SK-N-SH (cell line): ENCODE results near the gene PLEKHH1. TPM values are rescaled to one million over a fixed set of nuclear protein-coding genes. Genes with fewer than 3 reads are reported as not detected.
"Not testable (repeated sequence)": the region's sequence is repeated elsewhere in the genome, so short reads cannot be mapped to it uniquely, and the experiment has no call there.

Experiments
- CTCF ChIA-PET: fragments of 300-600, 350-600 bp; formaldehyde crosslinking; extraction: SDS; loops from one replicate; lab custom pipeline; 2021; lab: Yijun Ruan, JAX
- POLR2A ChIA-PET: fragments of 350-600 bp; sonication (Branson Sonifier 250); formaldehyde crosslinking; extraction: SDS; loops from one replicate; lab custom pipeline; 2020; ENCODE audit warnings: antibody characterized with exemption, inconsistent platforms; lab: Yijun Ruan, JAX
- DNase-seq: peaks from one replicate; pipeline ENCODE4 v3.0.0; 2012
- H2AFZ ChIP-seq: fragments of 200-600 bp; sonication (generic); 2 replicates; pipeline ENCODE4 v1.8.1; 2016; ENCODE audit warnings: antibody characterized with exemption, mild to moderate bottlenecking, low read depth
- H3F3A ChIP-seq: fragments of 200-600 bp; sonication (generic); replicated peaks from 2 replicates; pipeline ENCODE3; 2016; ENCODE audit warnings: antibody characterized with exemption, mild to moderate bottlenecking; ENCODE audit not compliant: insufficient read depth
- H3K27ac ChIP-seq, 2 experiments: fragments of 200-500 bp in 1 of 2; fragments of 200-600 bp in 1 of 2; sonication (Bioruptor generic) in 1 of 2; sonication (generic), shearing (Covaris generic) in 1 of 2; 2 replicates each; pipeline versions ENCODE4 v1.5.1 to v1.6.1; 2014 to 2016; ENCODE audit warnings: low read depth in 2 of 2, inconsistent platforms in 1 of 2, low read length in 1 of 2, mild to moderate bottlenecking in 1 of 2, mixed read lengths in 1 of 2
- H3K27me3 ChIP-seq: fragments of 200-600 bp; sonication (generic), shearing (Covaris generic); 2 replicates; pipeline ENCODE4 v1.6.1; 2016; ENCODE audit warnings: mixed run types; ENCODE audit not compliant: insufficient read depth
- H3K36me3 ChIP-seq, 2 experiments: fragments of 200-500 bp in 1 of 2; fragments of 200-600 bp in 1 of 2; sonication (Bioruptor generic) in 1 of 2; sonication (generic) in 1 of 2; replicated peaks in 1 of 2; 2 replicates each; pipeline versions ENCODE3 to v1.5.1; 2014 to 2016; ENCODE audit warnings: low read length in 1 of 2, mild to moderate bottlenecking in 1 of 2; ENCODE audit not compliant: insufficient read depth in 2 of 2, control insufficient read depth in 1 of 2
- H3K4me1 ChIP-seq, 2 experiments: fragments of 200-500 bp in 1 of 2; fragments of 200-600 bp in 1 of 2; sonication (Bioruptor generic) in 1 of 2; sonication (generic), shearing (Covaris generic) in 1 of 2; 2 replicates each; pipeline versions ENCODE4 v1.5.1 to v1.6.1; 2014 to 2016; ENCODE audit warnings: low read depth in 1 of 2, low read length in 1 of 2, mixed run types in 1 of 2; ENCODE audit not compliant: insufficient read depth in 2 of 2, control insufficient read depth in 1 of 2
- H3K4me2 ChIP-seq: fragments of 200-600 bp; sonication (generic), shearing (Covaris generic); 2 replicates; pipeline ENCODE4 v1.6.1; 2017; ENCODE audit warnings: mixed run types
- H3K4me3 ChIP-seq, 2 experiments: fragments of 200-500 bp in 1 of 2; fragments of 200-600 bp in 1 of 2; sonication (Bioruptor generic) in 1 of 2; sonication (generic), shearing (Covaris generic) in 1 of 2; 2 replicates each; pipeline versions ENCODE4 v1.5.1 to v1.8.1; 2014 to 2016; ENCODE audit warnings: low read depth in 2 of 2, inconsistent platforms in 1 of 2, low read length in 1 of 2, mild to moderate bottlenecking in 1 of 2, mixed read lengths in 1 of 2, moderate library complexity in 1 of 2
- H3K79me2 ChIP-seq: fragments of 200-600 bp; sonication (generic); 2 replicates; pipeline ENCODE4 v1.8.1; 2017; ENCODE audit warnings: mild to moderate bottlenecking; ENCODE audit not compliant: insufficient read depth
- H3K9ac ChIP-seq: fragments of 200-600 bp; sonication (generic); 2 replicates; pipeline ENCODE4 v1.6.1; 2017; ENCODE audit warnings: mixed run types
- H3K9me2 ChIP-seq: fragments of 200-600 bp; sonication (generic); 2 replicates; pipeline ENCODE4 v1.6.1; 2017; ENCODE audit warnings: mixed run types
- H3K9me3 ChIP-seq: fragments of 200-600 bp; sonication (generic); 2 replicates; pipeline ENCODE4 v1.6.1; 2017; ENCODE audit warnings: mixed run types, mild to moderate bottlenecking, moderate library complexity
- H4K20me1 ChIP-seq: fragments of 200-600 bp; sonication (generic); 2 replicates; pipeline ENCODE4 v1.6.1; 2017; ENCODE audit warnings: mild to moderate bottlenecking, mixed run types; ENCODE audit not compliant: insufficient read depth
- FOXJ3 ChIP-seq: sonication (generic); formaldehyde crosslinking; IDR thresholded peaks from 2 replicates; pipeline ENCODE4 v1.5.1; 2020; ENCODE audit warnings: mild to moderate bottlenecking, missing genetic modification reagents
- FOXM1 ChIP-seq: IDR thresholded peaks from 2 replicates; pipeline ENCODE4 v1.4.0; 2012; ENCODE audit warnings: low read depth, mild to moderate bottlenecking
- GABPA ChIP-seq: IDR thresholded peaks from 2 replicates; pipeline ENCODE4 v1.4.0; 2012; ENCODE audit warnings: low read depth, mild to moderate bottlenecking
- IRF3 ChIP-seq: fragments of 150-350 bp; IDR thresholded peaks from 2 replicates; pipeline ENCODE4 v1.6.1; 2016; ENCODE audit warnings: mild to moderate bottlenecking, low read depth, low read length
- MAX ChIP-seq: IDR thresholded peaks from 2 replicates; pipeline ENCODE4 v1.4.0; 2012; ENCODE audit warnings: low read depth
- NFIC ChIP-seq: IDR thresholded peaks from 2 replicates; pipeline ENCODE4 v1.4.0; 2012; ENCODE audit warnings: borderline replicate concordance
- RAD21 ChIP-seq: IDR thresholded peaks from 2 replicates; pipeline ENCODE4 v1.6.1; 2012; ENCODE audit warnings: mild to moderate bottlenecking, low read length
- REST ChIP-seq: IDR thresholded peaks from 2 replicates; pipeline ENCODE4 v1.6.1; 2012; ENCODE audit warnings: mild to moderate bottlenecking, low read depth, low read length, moderate library complexity
- RXRA ChIP-seq: IDR thresholded peaks from 2 replicates; pipeline ENCODE4 v1.4.0; 2012; ENCODE audit warnings: low read depth, mild to moderate bottlenecking, borderline replicate concordance
- SMC3 ChIP-seq: IDR thresholded peaks from 2 replicates; pipeline ENCODE4 v1.6.1; 2012; ENCODE audit warnings: low read depth, low read length, improper control_type of control experiment
- TAF1 ChIP-seq: IDR thresholded peaks from 2 replicates; pipeline ENCODE4 v1.6.1; 2012; ENCODE audit warnings: low read depth, mild to moderate bottlenecking, low read length, moderate library complexity, borderline replicate concordance
- TCF12 ChIP-seq: IDR thresholded peaks from 2 replicates; pipeline ENCODE4 v1.4.0; 2012
- USF1 ChIP-seq: IDR thresholded peaks from 2 replicates; pipeline ENCODE4 v1.4.0; 2012; ENCODE audit warnings: low read depth, borderline replicate concordance
- ZBTB33 ChIP-seq: IDR thresholded peaks from 2 replicates; pipeline ENCODE4 v1.4.0; 2012; ENCODE audit warnings: low read depth, borderline replicate concordance
- WGBS: methylation state at CpG from one replicate; pipeline ENCODE4 v1.1.6; 2017; ENCODE audit warnings: low lambda C conversion rate; 5-methylcytosine and 5-hydroxymethylcytosine counted together
- polyA plus RNA-seq, 3 experiments: library from polyadenylated mRNA; depleted of rRNA; stranded (reverse); fragments of >200 nt; gene quantifications; 2 replicates each; pipeline ENCODE4 v1.2.3, GENCODE V29; 2012

Gene PLEKHH1
- polyA plus RNA-seq, 1 of the 3 experiments (the other 2 are of a cell fraction), result 1.6 TPM

- no peak overlapping the region for H3K9ac ChIP-seq
- no peak overlapping the region for H3K27ac ChIP-seq
- no peaks in the 10 kb centered on the region for H3F3A ChIP-seq
- no peak overlapping the region for H2AFZ ChIP-seq
- H3K9me3 ChIP-seq, result no peaks in the 10 kb centered on the region
- no peak overlapping the region for H3K4me2 ChIP-seq
- H3K4me3 ChIP-seq, result no peak overlapping the region
- peaks cover 0 to 24% of the 10 kb centered on the region in 2 experiments for H3K36me3 ChIP-seq
- no peaks in the 10 kb centered on the region for H3K27me3 ChIP-seq
- POLR2A ChIA-PET, result no interaction called here
- no peaks in the 10 kb centered on the region for H4K20me1 ChIP-seq
- no peak for DNase-seq
- H3K79me2 ChIP-seq, result no peaks in the 10 kb centered on the region
- 89% methylated on average over 4 of the region's 4 CpGs for WGBS
- CTCF ChIA-PET, result interaction anchor here (0.8 to 14.6 kb wide), 7 partner anchors 13 to 248 kb away, joined by 3 to 208 read pairs (median 6); partner anchors contain the start of genes PIGH and RDH12
- no peaks in the 10 kb centered on the region for H3K4me1 ChIP-seq
- no peaks in the 10 kb centered on the region for H3K9me2 ChIP-seq
- TF ChIP-seq FOXM1, result no peak
- TF ChIP-seq USF1, result no peak
- TF ChIP-seq TAF1, result no peak
- TF ChIP-seq IRF3, result no peak
- no peak for TF ChIP-seq GABPA
- no peak for TF ChIP-seq SMC3
These were observed 53.3 kb downstream of the PLEKHH1 start for GRCh38 chr14:67586369-67586768.

- Histone ChIP-seq H3K27me3 (no peaks in the 10 kb centered on the region), H2AFZ (no peak overlapping the region), H3K27ac (no peak overlapping the region), H3K4me1 (no peaks in the 10 kb centered on the region), H3K9me2 (no peaks in the 10 kb centered on the region), H3K9me3 (no peaks in the 10 kb centered on the region), H3K4me2 (no peak overlapping the region), H3F3A (no peaks in the 10 kb centered on the region), H3K79me2 (no peaks in the 10 kb centered on the region), H4K20me1 (no peaks in the 10 kb centered on the region), H3K36me3 (peaks cover 8 to 24% of the 10 kb centered on the region in 2 experiments), H3K9ac (no peak overlapping the region), H3K4me3 (no peak overlapping the region)
- DNase-seq, result no peak
- ChIA-PET POLR2A (no interaction called here), CTCF (interaction anchor here (0.8 to 10.9 kb wide), 4 partner anchors 16 to 162 kb away, joined by 3 to 90 read pairs (median 7); no protein-coding TSS in a partner anchor)
- TF ChIP-seq RXRA, result no peak
- TF ChIP-seq ZBTB33, result no peak
- TF ChIP-seq NFIC, result no peak
- no peak for TF ChIP-seq MAX
- TF ChIP-seq RAD21, result no peak
- no peak for TF ChIP-seq REST
- TF ChIP-seq FOXJ3, result no peak
- TF ChIP-seq TCF12, result no peak
- 83% methylated on average over 2 of the region's 2 CpGs for WGBS
These were observed 56.2 kb downstream of the PLEKHH1 start for GRCh38 chr14:67589204-67589770.

GRCh38 chr14:67593650-67594049 is 60.6 kb downstream of the PLEKHH1 start:
- POLR2A ChIA-PET, H3K4me2 ChIP-seq, H3K4me3 ChIP-seq, H3F3A ChIP-seq, DNase-seq, H3K79me2 ChIP-seq, H3K27ac ChIP-seq, H4K20me1 ChIP-seq, H3K4me1 ChIP-seq, H3K9me3 ChIP-seq, H3K9me2 ChIP-seq, H3K9ac ChIP-seq, H3K27me3 ChIP-seq, H2AFZ ChIP-seq: not testable (repeated sequence)
- H3K36me3 ChIP-seq, result peaks cover 8 to 15% of the 10 kb centered on the region in 2 experiments
- 74% methylated on average over 1 of the region's 1 CpG for WGBS
- CTCF ChIA-PET, result interaction anchor here (1.5 to 1.6 kb wide), 2 partner anchors 9 to 111 kb away, joined by 3 to 5 read pairs; no protein-coding TSS in a partner anchor
